CD4-positive, alpha-beta T cell treated with Interleukin-2 at 100 ng/mL for 4 hours (primary cell): Measurements from ENCODE around the gene MEF2C.

Experiments
- DNase-seq: peaks from one replicate; pipeline ENCODE4 v3.0.0-alpha.2; 2020; ENCODE audit warnings: low spot score

Gene MEF2C

GRCh38 chr5:88888291-88888690 lies 5.3 kb upstream of the MEF2C start:
- DNase-seq = no peak

GRCh38 chr5:88887342-88887741 lies 4.4 kb upstream of the MEF2C start:
- no peak for DNase-seq

- DNase-seq = no peak
Measured at GRCh38 chr5:88886746-88887341, 3.9 kb upstream of the MEF2C start.

GRCh38 chr5:88886252-88886651 lies 3.3 kb upstream of the MEF2C start:
- no peak for DNase-seq

- DNase-seq = no peak
Measured at GRCh38 chr5:88885002-88885401, 2.0 kb upstream of the MEF2C start.

GRCh38 chr5:88884608-88884877 lies 1.6 kb upstream of the MEF2C start:
- no peak for DNase-seq

GRCh38 chr5:88883836-88884607 lies 1.0 kb upstream of the MEF2C start:
- no peak for DNase-seq

- no peak for DNase-seq
Measured at GRCh38 chr5:88882276-88883038, 527 bp downstream of the MEF2C start.

GRCh38 chr5:88881571-88881971 lies 1.4 kb downstream of the MEF2C start:
- DNase-seq = no peak

GRCh38 chr5:88880201-88880600 lies 2.8 kb downstream of the MEF2C start:
- DNase-seq = no peak

GRCh38 chr5:88879724-88880123 lies 3.3 kb downstream of the MEF2C start:
- DNase-seq = no peak

GRCh38 chr5:88878976-88879375 lies 4.0 kb downstream of the MEF2C start:
- no peak for DNase-seq

GRCh38 chr5:88877826-88878225 lies 5.2 kb downstream of the MEF2C start:
- no peak for DNase-seq

- DNase-seq = no peak
Measured at GRCh38 chr5:88876714-88877113, 6.3 kb downstream of the MEF2C start.

- DNase-seq = no peak
Measured at GRCh38 chr5:88875341-88876234, 7.4 kb downstream of the MEF2C start.

GRCh38 chr5:88873447-88873846 lies 9.5 kb downstream of the MEF2C start:
- DNase-seq = no peak

- no peak for DNase-seq
Measured at GRCh38 chr5:88872971-88873370, 10.0 kb downstream of the MEF2C start.

- no peak for DNase-seq
Measured at GRCh38 chr5:88870285-88870684, 12.7 kb downstream of the MEF2C start.

GRCh38 chr5:88868468-88869068 lies 14.4 kb downstream of the MEF2C start:
- no peak for DNase-seq

GRCh38 chr5:88867638-88868037 lies 15.3 kb downstream of the MEF2C start:
- no peak for DNase-seq

- no peak for DNase-seq
Measured at GRCh38 chr5:88863523-88863922, 19.5 kb downstream of the MEF2C start.
